T-helper 9 cell (primary cell): ENCODE data around the gene SPDYA.

Experiments used
- DNase-seq: peaks from one replicate; pipeline ENCODE4 v3.0.0-alpha.2; 2020

SPDYA gene

DNA sequence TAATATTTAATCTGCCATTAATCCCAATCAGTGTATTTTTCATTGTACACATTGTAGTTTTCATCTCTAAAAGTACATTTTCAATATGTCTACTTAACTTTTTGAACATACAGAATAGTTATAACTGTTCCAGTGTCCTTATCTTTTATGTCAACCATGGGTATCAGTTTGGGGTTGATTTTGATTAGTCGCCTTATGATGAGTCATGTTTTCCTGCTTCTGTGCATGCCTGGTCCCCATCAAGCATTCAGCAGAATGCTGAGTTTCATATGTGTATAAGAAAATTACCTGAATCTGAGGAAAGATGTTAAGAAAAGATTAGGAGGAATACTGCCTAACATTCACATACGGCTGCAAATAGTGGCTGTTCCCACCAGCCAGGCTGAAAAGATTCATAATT lies 17.7 kb downstream of the SPDYA start:
- no peak for DNase-seq

DNA sequence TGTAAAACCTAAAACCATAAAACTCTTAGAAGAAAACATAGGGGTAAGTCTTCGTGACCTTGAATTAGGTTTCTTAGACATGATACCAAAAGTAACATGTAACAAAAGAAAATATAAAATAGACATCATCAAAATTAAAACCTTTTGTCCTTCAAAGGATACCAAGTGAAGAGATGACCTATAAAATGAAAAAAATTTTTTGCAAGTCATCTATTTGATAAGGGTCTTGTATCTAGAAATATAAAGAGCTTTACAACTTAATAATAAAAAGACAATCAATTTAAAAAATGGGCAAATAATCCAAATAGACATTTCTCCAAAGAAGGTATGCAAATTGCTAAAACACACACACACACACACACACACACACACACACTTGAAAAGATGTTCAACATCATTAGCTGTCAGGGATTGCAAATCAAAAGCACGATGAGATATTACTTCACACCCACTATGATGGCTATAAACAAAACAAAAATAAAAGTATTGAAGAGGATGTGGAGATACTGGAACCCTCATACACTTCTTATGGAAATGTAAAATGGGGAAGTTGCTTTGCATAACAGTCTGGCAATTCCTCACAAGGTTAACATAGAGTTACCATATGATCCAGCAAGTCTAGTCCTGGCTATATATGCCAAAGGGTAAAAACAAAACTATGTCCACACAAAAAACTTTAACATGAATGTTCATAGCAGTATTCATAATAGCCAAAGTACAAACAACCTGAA lies 23.3 kb downstream of the SPDYA start:
- no peak for DNase-seq

DNA sequence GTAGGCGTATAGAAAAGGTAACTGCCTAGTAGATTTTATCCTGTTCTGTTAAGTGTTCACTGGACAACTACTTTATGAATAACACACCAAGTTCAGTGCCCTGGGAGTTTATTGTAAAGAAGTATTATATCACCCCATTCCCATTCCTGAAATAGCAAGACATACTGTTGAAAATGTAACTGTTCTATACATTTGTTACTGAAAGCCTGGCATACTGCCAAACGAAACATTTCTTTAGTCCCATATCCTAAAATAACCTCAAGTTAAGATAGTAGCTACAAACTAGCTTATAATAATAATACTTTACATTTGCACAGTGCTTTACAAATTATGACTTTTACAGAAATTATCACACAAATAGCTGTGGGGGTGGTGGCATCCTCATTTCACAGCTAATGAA lies 25.1 kb downstream of the SPDYA start:
- no peak for DNase-seq

DNA sequence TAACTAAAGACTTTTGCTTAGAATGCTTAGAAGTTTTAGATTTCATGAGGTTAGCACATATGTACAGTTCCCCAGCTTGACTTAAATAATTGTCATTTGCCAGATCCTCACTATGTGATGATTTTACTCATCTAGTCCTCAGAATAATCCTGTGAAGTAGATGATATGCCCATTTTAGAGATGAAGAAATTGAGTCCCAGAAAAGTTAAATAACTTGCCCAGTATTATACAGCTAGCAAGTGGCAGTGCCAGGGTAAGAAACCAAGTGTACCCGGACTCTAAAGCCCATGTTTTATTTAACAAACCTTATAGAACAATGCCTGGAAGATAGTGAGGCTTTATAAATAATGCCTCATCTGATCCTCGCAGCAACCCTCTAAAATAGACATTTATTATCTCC lies 28.3 kb downstream of the SPDYA start:
- DNase-seq, result no peak

DNA sequence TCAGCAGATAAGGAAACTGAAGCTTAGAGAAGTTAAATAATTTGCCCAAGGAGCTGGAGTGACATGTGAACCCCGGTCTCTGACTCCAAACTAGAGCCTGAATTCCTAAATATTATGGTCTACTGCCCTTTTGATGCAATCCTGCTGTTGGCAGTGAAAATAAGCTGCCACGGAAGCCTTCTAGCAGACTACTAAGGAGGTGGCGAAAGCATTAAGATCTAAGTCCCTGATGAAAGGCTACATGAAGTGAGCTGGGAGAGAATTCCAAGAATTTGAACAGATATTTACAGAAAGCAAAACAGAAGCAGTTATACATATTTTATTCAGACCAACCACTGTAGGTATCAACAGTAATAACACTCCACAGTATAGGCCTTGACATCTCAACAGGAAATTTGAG lies 31.4 kb downstream of the SPDYA start:
- DNase-seq, result no peak

DNA sequence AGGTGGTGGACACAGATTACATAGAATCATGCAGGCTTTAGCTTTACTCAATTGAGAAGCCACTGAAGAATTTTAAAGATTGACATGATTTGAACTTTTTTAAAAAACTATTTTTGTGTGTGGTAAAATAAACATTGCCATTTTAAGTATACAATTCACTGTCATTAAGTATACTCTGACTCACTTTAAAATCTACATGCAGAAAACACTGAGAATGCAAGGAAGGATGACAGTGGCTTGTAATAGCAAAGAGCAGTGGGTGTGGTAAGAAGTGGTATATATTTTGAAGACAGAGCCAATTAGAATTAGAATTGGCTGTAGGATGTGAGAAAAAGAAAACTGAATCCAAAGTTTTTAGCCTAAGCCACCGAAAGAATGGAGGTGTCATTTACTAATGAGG lies 44.6 kb downstream of the SPDYA start:
- DNase-seq, result no peak

DNA sequence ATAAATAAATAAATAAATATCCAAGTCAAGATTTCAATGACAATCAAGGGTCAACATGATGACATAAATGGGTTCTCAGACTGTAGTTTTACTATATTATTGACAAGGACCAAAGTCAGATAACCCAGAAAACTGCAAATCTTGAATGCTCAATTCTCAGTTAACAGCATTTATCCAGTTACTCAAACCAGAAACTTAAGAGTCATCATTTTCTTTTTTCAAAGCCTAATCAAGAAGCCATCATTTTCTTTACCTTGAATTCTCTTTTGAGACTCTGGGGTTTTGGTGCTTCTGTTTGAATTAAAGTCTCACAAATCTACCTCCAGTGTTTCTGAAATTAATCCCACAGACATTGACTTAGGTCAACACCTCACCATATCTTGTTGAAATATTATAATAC lies 45.3 kb downstream of the SPDYA start:
- no peak for DNase-seq

DNA sequence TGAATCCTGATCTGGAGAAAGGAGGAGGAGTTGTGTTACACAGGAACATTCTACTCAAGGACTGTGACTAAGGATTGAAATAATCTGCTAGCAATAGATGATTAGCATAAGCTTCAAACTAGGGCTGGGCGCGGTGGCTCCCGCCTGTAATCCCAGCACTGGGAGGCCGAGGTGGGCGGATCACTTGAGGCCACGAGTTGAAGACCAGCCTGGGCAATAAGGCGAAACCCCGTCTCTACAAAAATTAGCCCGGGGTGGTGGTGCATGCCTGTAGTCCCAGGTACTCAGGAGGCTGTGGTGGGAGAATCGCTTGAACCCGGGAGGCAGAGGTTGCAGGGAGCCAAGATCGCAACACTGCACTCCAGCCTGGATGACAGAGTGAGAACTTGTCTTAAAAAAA lies 58.0 kb downstream of the SPDYA start:
- no peak for DNase-seq

DNA sequence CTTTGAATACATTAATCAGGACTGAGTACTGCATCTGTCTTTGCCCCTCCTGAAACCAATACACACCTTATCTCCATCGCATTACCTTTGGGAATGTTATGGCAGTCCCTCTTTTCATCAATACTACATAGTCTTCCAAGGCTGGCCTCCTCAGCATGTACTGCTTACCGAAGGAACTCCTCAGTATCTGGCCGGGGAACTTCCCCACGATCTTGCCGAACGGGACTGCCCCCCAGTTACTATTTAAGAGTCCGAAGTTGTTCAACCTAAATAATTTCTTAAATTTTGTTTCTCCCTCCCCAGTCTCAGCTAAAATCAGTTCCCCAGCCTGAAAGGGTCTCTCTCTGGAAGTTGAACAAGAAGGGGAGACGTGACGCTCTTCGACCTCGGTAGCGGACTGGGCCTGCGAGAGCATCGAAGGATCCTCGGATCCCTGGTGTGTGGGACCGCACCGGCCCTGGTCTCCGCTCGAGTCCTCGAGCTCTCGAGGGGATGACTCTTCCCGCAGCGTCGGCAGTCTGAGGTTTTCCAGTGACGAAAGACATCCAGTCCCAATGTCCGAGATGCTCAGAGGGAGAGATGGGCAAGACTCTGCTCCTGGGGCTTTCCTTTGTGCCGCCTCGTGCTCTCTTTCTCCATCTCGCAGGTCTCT lies 59.0 kb downstream of the SPDYA start:
- DNase-seq, result no peak

DNA sequence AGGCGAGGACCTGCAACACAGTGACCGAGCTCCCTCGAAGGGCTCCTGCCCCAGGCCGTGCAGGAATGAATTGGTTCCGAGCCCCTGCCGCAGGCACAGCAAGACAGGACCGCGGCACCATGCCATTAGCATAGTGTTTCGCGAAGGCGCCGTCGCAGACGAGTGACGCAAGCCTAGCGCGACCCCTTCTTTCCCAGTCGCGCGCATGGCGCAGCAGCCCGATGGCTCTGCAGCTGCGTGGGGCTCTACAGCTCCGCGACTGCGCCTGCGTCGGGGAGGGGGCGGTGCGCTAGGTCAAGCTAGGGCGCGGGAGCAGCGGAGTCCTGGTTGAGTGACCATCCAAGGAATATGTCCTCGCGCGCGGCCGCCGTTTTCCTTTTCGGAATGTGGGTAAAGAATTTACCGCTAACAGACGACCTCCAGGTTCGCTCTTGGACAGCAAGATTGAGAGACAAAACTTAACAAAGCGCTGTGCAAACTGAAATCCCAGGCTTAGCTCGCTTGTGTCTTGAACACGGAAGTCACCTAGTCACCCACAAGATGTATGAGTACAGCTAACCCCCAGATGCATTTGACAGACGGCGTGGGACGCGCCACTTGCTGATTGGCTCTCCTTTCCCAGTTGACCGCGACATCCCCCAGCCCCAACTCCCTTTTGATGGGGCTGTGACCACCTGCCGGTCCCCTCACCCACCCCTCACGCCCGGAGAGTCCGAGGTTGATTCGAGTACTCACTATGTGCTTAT lies 59.7 kb downstream of the SPDYA start, which contains the start of gene TRMT61B:
TSS of gene TRMT61B (minus strand) at position 164 of the 746 bp plus-strand sequence. CDS start at position 132, 32 bp downstream.
- peak; percentile 98 for DNase-seq

DNA sequence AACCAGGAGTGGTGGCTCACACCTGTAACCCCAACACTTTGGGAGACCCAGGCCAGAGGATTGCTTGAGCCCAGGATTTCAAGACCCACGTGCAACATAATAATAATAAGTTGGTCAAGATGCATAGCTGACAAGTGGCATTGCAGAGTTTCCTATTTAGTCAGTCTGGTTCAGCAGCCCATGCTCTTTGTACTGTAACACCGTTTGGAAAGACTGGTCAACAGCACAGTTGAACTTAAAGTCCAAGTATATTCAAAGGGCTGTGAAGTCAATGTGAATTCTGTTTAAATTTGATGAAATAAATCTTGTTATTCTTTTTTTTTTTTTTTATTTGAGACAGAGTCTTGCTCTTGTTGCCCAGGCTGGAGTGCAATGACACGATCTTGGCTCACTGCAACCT lies 61.0 kb downstream of the SPDYA start:
- no peak for DNase-seq

DNA sequence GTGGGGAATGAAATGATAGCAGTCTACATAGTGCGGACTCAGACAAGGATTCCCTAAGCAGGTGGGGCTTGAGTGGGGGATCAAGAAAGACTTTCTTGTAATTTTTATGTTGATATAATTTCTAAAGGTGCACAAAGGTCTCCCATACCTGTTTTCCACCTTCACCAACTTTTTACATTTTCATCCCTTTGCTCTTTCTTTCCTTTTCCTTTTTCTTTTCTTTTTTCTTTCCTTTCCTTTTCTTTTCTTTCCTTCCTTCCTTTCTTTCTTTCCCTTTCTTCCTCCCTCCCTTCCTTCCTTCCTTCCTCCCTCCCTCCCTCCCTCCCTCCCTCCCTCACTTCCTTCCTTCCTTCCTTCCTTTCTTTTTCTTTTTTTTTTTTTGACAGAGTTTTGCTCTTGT lies 69.6 kb downstream of the SPDYA start:
- no peak for DNase-seq

DNA sequence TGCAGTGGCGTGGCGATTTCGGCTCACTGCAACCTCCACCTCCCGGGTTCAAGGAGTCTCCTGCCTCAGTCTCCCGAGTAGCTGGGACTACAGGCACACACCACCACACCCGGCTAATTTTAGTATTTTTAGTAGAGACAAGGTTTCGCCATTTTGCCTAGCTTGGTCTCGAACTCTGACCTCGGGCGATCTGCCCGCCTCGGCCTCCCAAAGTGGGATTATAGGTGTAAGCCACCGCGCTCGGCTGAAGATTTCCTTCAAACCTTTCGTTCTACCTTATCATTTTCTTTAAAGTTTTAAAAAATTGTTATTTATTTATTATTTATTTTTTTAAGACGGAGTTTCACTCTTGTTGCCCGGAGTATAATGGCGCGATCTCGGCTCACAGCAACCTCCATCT lies 82.9 kb downstream of the SPDYA start:
- DNase-seq, result no peak

DNA sequence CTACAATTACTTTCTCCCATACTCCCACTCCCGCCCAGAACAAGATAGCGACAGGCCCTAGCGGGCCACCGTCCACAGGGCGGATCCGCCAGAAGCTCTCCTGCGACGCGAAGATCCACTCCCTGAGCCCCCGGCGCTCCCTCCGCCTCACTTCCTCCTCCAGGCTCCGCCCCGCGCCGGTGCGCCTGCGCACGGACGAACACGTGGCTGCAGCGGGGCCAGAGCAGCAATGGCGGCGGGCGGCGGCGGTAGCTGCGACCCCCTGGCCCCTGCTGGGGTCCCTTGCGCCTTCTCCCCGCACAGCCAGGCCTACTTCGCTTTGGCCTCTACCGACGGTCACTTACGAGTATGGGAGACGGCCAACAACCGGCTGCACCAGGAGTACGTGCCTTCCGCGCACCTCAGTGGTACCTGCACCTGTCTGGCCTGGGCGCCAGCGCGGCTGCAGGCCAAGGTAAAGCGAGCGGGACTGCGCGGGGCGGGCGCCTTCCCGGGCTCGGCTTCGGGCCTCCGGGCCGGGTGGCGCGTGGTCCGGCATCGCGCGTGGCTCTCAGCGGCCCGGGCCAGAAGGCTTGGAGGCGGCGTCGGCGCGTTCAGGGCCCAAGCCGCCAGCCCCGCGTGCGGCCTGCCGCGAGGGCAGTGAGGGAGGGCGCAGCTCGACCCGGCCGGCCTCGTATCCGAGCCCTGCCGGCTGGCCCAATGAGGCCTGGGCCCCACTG lies 84.0 kb downstream of the SPDYA start, which contains the start of gene WDR43:
TSS of gene WDR43 (plus strand) at position 198 of the 719 bp plus-strand sequence. CDS start at position 230, 32 bp downstream.
- DNase-seq, result peak; percentile 96

DNA sequence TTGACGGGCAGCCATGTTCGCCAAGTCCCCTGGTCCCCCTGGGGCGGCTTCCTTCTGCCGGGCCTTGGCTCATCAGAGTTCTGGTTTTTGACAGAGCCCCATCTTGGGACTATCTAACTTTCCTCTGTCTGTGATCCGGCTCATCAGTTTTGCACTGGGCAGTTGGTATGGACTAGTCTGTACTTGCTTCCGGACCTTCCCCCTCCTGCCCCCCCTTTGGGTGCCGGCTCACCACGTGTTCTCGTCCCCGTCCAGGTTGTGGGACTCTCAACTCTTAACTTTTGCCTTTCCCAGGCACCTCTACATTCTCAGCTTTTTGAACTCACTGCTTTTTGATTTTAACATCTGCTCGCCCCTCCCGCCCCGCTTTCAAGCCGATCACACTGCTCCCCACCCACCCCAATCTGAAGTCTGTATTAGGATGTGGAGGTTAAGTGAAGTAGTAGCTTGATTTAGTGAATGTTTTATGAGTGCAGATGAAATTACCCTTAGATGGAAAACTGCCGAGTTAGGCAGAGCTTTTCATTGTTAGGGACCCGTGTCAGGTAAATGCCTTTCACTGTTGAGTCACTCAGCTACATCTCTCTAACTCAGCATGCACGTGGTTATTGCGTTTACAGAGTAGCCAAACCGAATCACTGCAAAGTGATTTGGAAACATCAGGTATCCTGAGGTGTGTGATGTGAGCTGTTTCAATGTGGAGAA lies 84.7 kb downstream of the SPDYA start:
- DNase-seq, result no peak

DNA sequence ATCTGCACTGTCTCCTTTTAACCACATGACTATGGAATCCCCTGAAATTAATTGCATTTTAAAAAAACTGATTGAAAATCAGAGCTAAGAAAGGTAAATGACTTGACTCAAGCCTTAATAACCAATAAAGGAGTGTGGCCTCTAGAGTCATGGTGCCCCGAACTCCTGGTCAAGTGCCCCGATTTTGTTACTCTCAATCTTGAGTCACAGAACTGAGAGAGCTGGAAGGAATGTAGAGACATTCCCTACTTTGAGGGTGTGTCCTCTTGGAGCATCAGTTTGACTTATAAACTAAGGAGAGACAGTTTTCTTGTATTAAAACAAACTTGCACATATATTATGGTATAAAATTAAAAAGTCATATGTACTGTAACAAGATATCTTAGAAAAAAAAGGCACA lies 86.3 kb downstream of the SPDYA start:
- no peak for DNase-seq

DNA sequence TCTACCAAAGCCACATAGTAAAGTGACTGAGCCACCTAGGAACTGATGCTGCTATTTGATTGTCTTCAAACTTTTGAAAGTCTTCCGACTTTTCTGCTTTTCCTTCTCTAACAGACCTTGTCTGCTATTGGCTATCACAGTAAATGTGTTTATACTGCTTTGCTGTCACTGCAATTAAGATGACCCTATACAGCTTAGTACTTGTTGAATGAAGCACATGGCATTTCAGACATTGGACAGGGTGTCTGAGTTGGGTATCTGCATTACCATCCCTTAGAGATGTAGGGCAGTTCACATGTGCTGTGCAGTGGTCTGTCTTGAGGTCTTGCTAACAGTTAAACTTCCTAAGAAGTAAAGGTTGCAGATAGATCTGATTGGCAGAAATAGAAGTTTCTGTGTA lies 87.4 kb downstream of the SPDYA start:
- DNase-seq, result no peak
